Ishikawa (cell line): ENCODE data around the gene LAMB1.

ENCODE experiments used
- CEBPB ChIP-seq: IDR thresholded peaks from 2 replicates; pipeline ENCODE4 v1.6.1; 2012
- CREB1 ChIP-seq: IDR thresholded peaks from 2 replicates; pipeline ENCODE4 v1.6.1; 2012; ENCODE audit warnings: low read depth
- EGR1 ChIP-seq: IDR thresholded peaks from 2 replicates; pipeline ENCODE4 v1.6.1; 2012
- EP300 ChIP-seq: IDR thresholded peaks from 2 replicates; pipeline ENCODE4 v1.6.1; 2012; ENCODE audit warnings: borderline replicate concordance
- FOXM1 ChIP-seq: IDR thresholded peaks from 2 replicates; pipeline ENCODE4 v1.6.1; 2012; ENCODE audit warnings: low read depth, borderline replicate concordance
- NFIC ChIP-seq: IDR thresholded peaks from 2 replicates; pipeline ENCODE4 v1.6.1; 2012
- RAD21 ChIP-seq: IDR thresholded peaks from 2 replicates; pipeline ENCODE4 v1.6.1; 2012; ENCODE audit warnings: low read depth
- TAF1 ChIP-seq: IDR thresholded peaks from 2 replicates; pipeline ENCODE4 v1.6.1; 2012; ENCODE audit warnings: low read depth, mild to moderate bottlenecking
- TCF12 ChIP-seq: IDR thresholded peaks from 2 replicates; pipeline ENCODE4 v1.6.1; 2012; ENCODE audit warnings: low read depth
- TEAD4 ChIP-seq: IDR thresholded peaks from 2 replicates; pipeline ENCODE4 v1.6.1; 2012
- YY1 ChIP-seq: IDR thresholded peaks from 2 replicates; pipeline ENCODE4 v1.6.1; 2012; ENCODE audit warnings: low read depth
- ZBTB7A ChIP-seq: IDR thresholded peaks from 2 replicates; pipeline ENCODE4 v1.6.1; 2012; ENCODE audit warnings: low read depth
- TF ChIP-seq, protein P1 (sequence below): IDR thresholded peaks from 2 replicates; pipeline ENCODE4 v1.6.1; 2012
- TF ChIP-seq, protein P2 (sequence below): IDR thresholded peaks from 2 replicates; pipeline ENCODE4 v1.6.1; 2012
- TF ChIP-seq, protein P3 (sequence below): IDR thresholded peaks from 2 replicates; pipeline ENCODE4 v1.6.1; 2012; ENCODE audit warnings: low read depth, mild to moderate bottlenecking

Gene LAMB1

DNA sequence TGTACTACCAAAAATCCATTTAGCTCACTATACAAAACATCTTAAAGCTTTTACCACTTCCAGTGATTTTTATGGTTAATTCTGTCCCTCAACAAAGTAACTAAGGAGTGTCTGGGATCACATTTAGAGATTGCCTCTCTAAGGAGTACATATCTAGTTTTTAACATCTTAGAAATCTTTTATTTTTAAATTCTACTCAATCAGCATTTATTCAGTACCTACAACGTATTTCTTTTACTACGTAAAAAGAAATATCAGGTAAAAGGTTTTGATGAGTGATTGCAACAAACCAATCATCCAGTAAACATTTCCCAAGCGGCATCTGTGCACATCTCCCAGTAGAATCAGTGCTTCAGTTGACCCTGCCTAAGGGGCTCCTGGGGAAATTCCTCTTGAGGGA lies 31.9 kb downstream of the LAMB1 start:
- no peak for TF ChIP-seq FOXM1
- no peak for TF ChIP-seq EGR1
- no peak for TF ChIP-seq TCF12
- no peak for TF ChIP-seq EP300
- TF ChIP-seq, protein P1, sequence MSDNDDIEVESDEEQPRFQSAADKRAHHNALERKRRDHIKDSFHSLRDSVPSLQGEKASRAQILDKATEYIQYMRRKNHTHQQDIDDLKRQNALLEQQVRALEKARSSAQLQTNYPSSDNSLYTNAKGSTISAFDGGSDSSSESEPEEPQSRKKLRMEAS, result no peak
- TF ChIP-seq NFIC, result no peak
- no peak for TF ChIP-seq YY1
- TF ChIP-seq RAD21, result no peak
- no peak for TF ChIP-seq ZBTB7A
- TF ChIP-seq, protein P2, sequence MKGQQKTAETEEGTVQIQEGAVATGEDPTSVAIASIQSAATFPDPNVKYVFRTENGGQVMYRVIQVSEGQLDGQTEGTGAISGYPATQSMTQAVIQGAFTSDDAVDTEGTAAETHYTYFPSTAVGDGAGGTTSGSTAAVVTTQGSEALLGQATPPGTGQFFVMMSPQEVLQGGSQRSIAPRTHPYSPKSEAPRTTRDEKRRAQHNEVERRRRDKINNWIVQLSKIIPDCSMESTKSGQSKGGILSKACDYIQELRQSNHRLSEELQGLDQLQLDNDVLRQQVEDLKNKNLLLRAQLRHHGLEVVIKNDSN, result no peak
- TF ChIP-seq, protein P3, sequence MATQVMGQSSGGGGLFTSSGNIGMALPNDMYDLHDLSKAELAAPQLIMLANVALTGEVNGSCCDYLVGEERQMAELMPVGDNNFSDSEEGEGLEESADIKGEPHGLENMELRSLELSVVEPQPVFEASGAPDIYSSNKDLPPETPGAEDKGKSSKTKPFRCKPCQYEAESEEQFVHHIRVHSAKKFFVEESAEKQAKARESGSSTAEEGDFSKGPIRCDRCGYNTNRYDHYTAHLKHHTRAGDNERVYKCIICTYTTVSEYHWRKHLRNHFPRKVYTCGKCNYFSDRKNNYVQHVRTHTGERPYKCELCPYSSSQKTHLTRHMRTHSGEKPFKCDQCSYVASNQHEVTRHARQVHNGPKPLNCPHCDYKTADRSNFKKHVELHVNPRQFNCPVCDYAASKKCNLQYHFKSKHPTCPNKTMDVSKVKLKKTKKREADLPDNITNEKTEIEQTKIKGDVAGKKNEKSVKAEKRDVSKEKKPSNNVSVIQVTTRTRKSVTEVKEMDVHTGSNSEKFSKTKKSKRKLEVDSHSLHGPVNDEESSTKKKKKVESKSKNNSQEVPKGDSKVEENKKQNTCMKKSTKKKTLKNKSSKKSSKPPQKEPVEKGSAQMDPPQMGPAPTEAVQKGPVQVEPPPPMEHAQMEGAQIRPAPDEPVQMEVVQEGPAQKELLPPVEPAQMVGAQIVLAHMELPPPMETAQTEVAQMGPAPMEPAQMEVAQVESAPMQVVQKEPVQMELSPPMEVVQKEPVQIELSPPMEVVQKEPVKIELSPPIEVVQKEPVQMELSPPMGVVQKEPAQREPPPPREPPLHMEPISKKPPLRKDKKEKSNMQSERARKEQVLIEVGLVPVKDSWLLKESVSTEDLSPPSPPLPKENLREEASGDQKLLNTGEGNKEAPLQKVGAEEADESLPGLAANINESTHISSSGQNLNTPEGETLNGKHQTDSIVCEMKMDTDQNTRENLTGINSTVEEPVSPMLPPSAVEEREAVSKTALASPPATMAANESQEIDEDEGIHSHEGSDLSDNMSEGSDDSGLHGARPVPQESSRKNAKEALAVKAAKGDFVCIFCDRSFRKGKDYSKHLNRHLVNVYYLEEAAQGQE, result no peak
- TF ChIP-seq TAF1, result no peak
- TF ChIP-seq TEAD4, result no peak
- no peak for TF ChIP-seq CREB1
- no peak for TF ChIP-seq CEBPB

DNA sequence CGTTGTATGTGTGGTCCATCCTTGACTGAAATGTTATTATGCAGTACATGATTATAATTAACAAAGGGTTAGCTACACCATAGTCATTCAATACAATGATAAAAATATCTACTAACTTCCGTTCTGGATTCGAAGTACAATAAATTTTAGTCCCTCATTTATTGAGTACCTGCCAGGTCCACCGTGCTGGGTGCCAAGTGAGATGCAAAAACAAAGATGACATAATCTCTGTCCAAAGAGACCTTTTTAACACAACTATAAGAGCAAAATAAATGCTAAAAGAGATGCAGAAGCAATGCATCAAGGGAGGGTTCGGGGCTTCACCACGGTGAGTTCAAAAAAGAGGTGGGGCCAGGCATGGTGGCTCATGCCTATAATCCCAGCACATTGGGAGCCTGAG lies 33.1 kb downstream of the LAMB1 start:
- no peak for TF ChIP-seq TEAD4
- TF ChIP-seq CEBPB, result no peak
- TF ChIP-seq TCF12, result no peak
- TF ChIP-seq EGR1, result no peak
- no peak for TF ChIP-seq TAF1
- no peak for TF ChIP-seq NFIC
- TF ChIP-seq YY1, result no peak
- TF ChIP-seq, protein P1, result no peak
- no peak for TF ChIP-seq FOXM1
- TF ChIP-seq CREB1, result no peak
- TF ChIP-seq EP300, result no peak
- no peak for TF ChIP-seq RAD21
- TF ChIP-seq, protein P3, result no peak

DNA sequence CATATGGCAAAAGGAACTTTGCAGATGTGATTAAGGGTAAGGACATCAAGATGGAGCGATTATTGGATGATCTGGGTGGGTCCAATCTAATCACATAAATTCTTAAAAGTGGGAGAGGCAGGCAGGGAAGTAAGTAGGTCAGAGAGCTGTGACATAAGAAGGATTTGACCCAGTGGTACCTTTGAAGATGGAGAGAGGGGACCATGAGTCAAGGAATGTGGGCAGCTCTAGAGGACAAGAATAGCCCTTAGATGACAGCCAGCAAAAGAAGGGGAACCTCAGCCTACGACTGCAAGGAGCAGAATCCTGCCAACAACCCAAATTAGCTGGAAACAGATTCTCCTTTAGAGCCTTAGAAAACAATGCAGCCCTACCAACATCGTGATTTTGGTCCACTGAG lies 34.5 kb downstream of the LAMB1 start:
- TF ChIP-seq TAF1, result no peak
- TF ChIP-seq, protein P1, result no peak
- TF ChIP-seq TEAD4, result no peak
- TF ChIP-seq YY1, result no peak

DNA sequence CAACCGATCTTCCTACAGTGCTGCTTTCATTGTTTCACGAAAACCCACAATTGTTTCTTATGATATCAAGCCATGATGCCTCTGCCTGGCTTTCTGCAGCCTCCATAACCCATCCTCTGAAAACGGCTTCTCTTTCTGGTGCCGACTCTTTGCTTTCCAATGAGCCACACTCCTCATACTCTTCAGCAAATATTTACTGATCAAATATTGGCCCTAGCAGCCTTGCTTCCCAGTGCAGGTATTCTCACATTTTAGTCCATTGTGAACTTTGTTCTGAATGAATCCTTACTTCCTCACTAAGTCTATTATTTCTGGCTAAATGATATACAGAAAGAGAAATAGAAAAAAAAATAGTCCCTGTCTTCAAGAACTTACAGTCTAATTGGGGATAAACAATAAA lies 35.5 kb downstream of the LAMB1 start:
- TF ChIP-seq, protein P3, result no peak
- TF ChIP-seq TAF1 (no peak), EGR1 (no peak), TCF12 (no peak), NFIC (no peak), CREB1 (no peak), TEAD4 (no peak), FOXM1 (no peak), RAD21 (no peak), CEBPB (no peak), ZBTB7A (no peak), YY1 (no peak), EP300 (no peak)
- TF ChIP-seq, protein P2, result no peak
- TF ChIP-seq, protein P1, result no peak
